Right lobe of liver (tissue), 6 donors: Measurements from ENCODE around the gene REXO1. TPM values are rescaled to one million over a fixed set of nuclear protein-coding genes. Genes with fewer than 3 reads are reported as not detected.

Source experiments
- ATAC-seq, 4 donors: fragments of 200-7000 bp; cut with Tn5 transposase; one replicate each; pipeline ENCODE4 v1.9.1; 2020; ENCODE audit warnings: mild to moderate bottlenecking in 4 of 4, moderate library complexity in 4 of 4
- DNase-seq, 3 donors: peaks; one replicate each; pipeline ENCODE4 v3.0.0-alpha.2; 2020
- H3K27ac ChIP-seq, 3 donors: fragments of 200-600 bp; one replicate each; pipeline ENCODE4 v1.8.0; 2022
- H3K27me3 ChIP-seq, 2 donors: fragments of 200-600 bp; one replicate each; pipeline ENCODE4 v1.8.0; 2022
- H3K36me3 ChIP-seq, 4 donors: fragments of 200-600 bp; sonication (generic) in 1 of 4; one replicate each; pipeline versions ENCODE4 v1.5.1 to v1.8.0; 2017 to 2022; ENCODE audit warnings: control low read depth in 1 of 4
- H3K4me1 ChIP-seq, 4 donors: fragments of 200-600 bp; sonication (generic) in 1 of 4; one replicate each; pipeline versions ENCODE4 v1.5.1 to v1.8.0; 2017 to 2022; ENCODE audit warnings: control low read depth in 1 of 4
- H3K4me3 ChIP-seq, 3 donors: fragments of 200-600 bp; one replicate each; pipeline ENCODE4 v1.8.0; 2022
- H3K9me3 ChIP-seq, 4 donors: fragments of 200-600 bp; sonication (generic) in 1 of 4; one replicate each; pipeline versions ENCODE4 v1.5.1 to v1.8.0; 2017 to 2022; ENCODE audit warnings: control low read depth in 1 of 4
- CTCF ChIP-seq, 4 donors: fragments of 200-600 bp in 3 of 4; fragments of 450-650 bp in 1 of 4; IDR thresholded peaks; one replicate each; pipeline versions ENCODE4 v1.5.1 to v1.8.0; 2016 to 2022; ENCODE audit warnings: antibody characterized with exemption in 4 of 4, mild to moderate bottlenecking in 2 of 4
- POLR2A ChIP-seq: fragments of 450-650 bp; IDR thresholded peaks from one replicate; pipeline ENCODE4 v1.6.1; 2017; ENCODE audit warnings: antibody characterized with exemption, mild to moderate bottlenecking
- WGBS: methylation state at CpG from one replicate; pipeline ENCODE4 v1.1.6; 2018; ENCODE audit warnings: low coverage, low lambda C conversion rate; ENCODE audit not compliant: insufficient coverage; ENCODE audit errors: missing lambda C conversion rate; 5-methylcytosine and 5-hydroxymethylcytosine counted together
- intact Hi-C, 2 donors: fragments of 100-400 bp; cut with DNase I; formaldehyde crosslinking; loops; one replicate each; pipeline versions ENCODE4 v1.11.2 to v1.14.1; 2022
- total RNA-seq, 6 experiments: library from RNA; depleted of rRNA in 2 of 6; stranded (reverse); fragments of >200 nt in 2 of 6; fragmentation: NEBNext Ultra II Directional in 3 of 6; extraction: Animal tissue kit (Norgen Biotek cat#: 25700) in 3 of 6; gene quantifications; one replicate each; pipeline versions ENCODE4 v1.1.0 to v1.2.4, GENCODE V29; 2016 to 2023
- donor health status: DM: no; HTN: yes; CAD: no.
- donor health status: DM: no; HTN: no; CAD: no.
- donor health status: DM: no; HTN: no; CAD: no.
- donor health status: DM: no; HTN: yes; CAD: no.
- donor health status: DM: no; HTN: yes; CAD: no.

Gene REXO1
- total RNA-seq, 6 experiments from 2014 or later, result 8.0 to 17.7 (median 12.6) TPM

GRCh38 chr19:1777149-1777548 lies 71.1 kb downstream of the REXO1 start:
- no peak for TF ChIP-seq CTCF (IDR thresholded peaks at IDR 0.05)
- peaks cover 0 to 27% of the 10 kb centered on the region in 2 donors for H3K27me3 ChIP-seq

GRCh38 chr19:1776606-1777147 lies 71.6 kb downstream of the REXO1 start:
- no peak overlapping the region for H3K27ac ChIP-seq
- 4% methylated on average over 22 of the region's 23 CpGs for WGBS
- DNase-seq, result no peak
- H3K4me1 ChIP-seq, result no peaks in the 10 kb centered on the region
- intact Hi-C loops, result no loop called here
- TF ChIP-seq CTCF (IDR thresholded peaks at IDR 0.05) (no peak), POLR2A (no peak)
- ATAC-seq, result no peak
- no peaks in the 10 kb centered on the region for H3K36me3 ChIP-seq
- H3K27me3 ChIP-seq, result peaks cover 0 to 27% of the 10 kb centered on the region in 2 donors
- H3K9me3 ChIP-seq, result no peaks in the 10 kb centered on the region
- no peak overlapping the region for H3K4me3 ChIP-seq

More at GRCh38 chr19:1777149-1777548, 71.1 kb downstream of the REXO1 start:
- DNase-seq (no peak), ATAC-seq (no peak)
- H3K4me1 ChIP-seq, result no peaks in the 10 kb centered on the region
- intact Hi-C loops, result no loop called here
- H3K4me3 ChIP-seq, result no peak overlapping the region
- no peaks in the 10 kb centered on the region for H3K9me3 ChIP-seq
- no peaks in the 10 kb centered on the region for H3K36me3 ChIP-seq
- WGBS, result 26% methylated on average over 5 of the region's 10 CpGs
- no peak overlapping the region for H3K27ac ChIP-seq

GRCh38 chr19:1775951-1776605 lies 72.2 kb downstream of the REXO1 start:
- H3K9me3 ChIP-seq, result no peaks in the 10 kb centered on the region
- no peaks in the 10 kb centered on the region for H3K36me3 ChIP-seq
- H3K27ac ChIP-seq, result no peak overlapping the region
- H3K4me3 ChIP-seq, result no peak overlapping the region
- 17% methylated on average over 16 of the region's 50 CpGs for WGBS
- intact Hi-C loops, result no loop called here
- DNase-seq, result peak in 1 of 3 donors; percentile 42
- peaks cover 0 to 27% of the 10 kb centered on the region in 2 donors for H3K27me3 ChIP-seq
- no peaks in the 10 kb centered on the region for H3K4me1 ChIP-seq
- TF ChIP-seq POLR2A, result no peak
- TF ChIP-seq CTCF (IDR thresholded peaks at IDR 0.05), result no peak
- ATAC-seq, result no peak

GRCh38 chr19:1774989-1775772 lies 73.1 kb downstream of the REXO1 start:
- peaks cover 0 to 27% of the 10 kb centered on the region in 2 donors for H3K27me3 ChIP-seq
- ATAC-seq, result peak; percentile 31 to 57 (median 46)
- TF ChIP-seq POLR2A (no peak), CTCF (IDR thresholded peaks at IDR 0.05) (peak; percentile 39 to 56 (median 44))
- intact Hi-C loops, result no loop called here
- no peaks in the 10 kb centered on the region for H3K4me1 ChIP-seq
- H3K27ac ChIP-seq, result no peak overlapping the region
- 9% methylated on average over 39 of the region's 59 CpGs for WGBS
- H3K36me3 ChIP-seq, result no peaks in the 10 kb centered on the region
- DNase-seq, result no peak
- H3K9me3 ChIP-seq, result no peaks in the 10 kb centered on the region
- no peak overlapping the region for H3K4me3 ChIP-seq
